GM21447 (cell line): Measurements from ENCODE around the gene SLC51A.

Source experiments
- ATAC-seq: cut with Tn5 transposase; IDR thresholded peaks from one replicate; pipeline ENCODE4 v1.9.1; 2021; ENCODE audit not compliant: unreplicated experiment

SLC51A gene

DNA sequence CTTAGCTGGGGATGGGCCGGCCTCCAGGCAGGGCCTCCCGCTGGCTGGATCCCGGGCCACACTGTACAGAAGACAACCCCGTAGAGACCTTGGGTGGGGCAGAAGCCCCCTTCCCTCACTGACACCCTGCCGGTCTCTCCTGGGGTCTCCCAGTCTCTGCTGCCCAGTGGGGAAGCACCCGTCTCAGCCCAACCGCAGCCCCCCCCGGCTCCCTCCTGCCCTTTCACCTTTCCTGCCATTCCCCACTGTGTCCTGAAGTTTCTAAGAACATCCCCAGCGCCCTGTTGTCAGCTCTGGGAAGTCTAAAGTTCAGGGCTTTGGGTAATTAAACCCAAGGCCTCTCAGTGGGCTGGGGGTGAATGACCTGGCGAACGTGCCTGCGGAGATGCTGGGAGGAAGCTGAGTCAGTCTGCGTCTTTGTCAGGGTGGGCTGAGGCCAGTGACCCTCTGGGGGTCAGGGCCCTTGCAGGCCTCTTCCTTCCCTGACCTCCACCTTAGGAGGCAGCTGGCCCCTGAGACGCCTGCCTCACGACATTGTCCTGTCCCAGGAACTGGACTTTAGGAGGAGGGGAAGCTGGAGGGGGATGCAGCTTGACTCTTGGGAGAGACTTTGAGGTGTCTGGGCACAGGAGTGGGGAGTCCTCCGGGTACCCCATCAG lies 1.4 kb upstream of the SLC51A start:
- ATAC-seq: no peak

DNA sequence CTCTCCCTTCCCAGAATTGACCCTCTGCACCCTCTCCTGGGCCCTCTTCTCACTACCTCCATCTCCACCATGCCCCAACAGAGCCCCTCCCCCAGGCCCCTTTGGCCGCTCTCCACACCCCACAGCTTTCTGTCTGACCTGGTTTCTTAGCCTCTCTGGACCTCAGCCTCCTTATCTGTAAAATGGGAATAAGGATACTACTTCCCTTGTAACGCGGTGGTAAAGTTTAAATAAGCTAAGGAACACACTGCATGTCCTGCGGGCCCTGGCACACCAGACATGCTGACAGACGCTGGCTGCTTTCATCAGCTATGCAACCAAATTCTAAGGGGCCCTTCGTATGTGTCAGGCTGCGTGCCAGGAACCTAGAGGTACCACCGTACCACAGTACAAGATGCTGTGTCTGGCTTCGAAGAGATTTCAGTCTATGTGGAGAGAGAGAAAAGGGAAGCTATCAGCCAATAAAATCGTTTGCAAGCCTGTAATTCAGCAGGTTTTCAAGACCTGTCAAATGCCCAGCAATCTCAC lies 777 bp upstream of the SLC51A start:
- no peak for ATAC-seq

DNA sequence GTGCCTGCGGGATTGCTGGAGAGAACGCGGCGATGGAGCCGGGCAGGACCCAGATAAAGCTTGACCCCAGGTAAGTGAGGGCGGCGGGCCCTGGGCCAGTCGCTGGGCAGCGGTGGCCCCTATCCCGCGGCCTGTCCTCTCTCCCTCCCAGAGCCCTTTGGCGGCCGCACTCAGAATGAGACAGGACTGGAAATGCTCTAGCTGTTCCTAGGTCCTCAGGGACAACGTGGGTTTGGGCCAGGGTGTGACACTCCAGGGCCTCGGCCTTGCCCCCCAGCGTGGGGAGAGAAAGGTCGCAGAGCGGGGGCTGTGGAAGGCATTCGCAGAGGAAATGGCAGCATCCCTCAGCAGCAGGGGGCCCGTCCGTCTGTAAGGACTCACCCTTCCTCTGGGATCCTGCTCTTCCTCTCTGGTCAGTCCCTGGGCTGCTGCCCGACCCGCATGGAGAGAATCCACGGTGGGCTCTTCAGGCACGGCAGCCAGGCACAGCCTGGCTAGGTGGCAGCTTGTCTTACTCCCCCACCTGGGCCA lies 412 bp downstream of the SLC51A start:
- no peak for ATAC-seq

DNA sequence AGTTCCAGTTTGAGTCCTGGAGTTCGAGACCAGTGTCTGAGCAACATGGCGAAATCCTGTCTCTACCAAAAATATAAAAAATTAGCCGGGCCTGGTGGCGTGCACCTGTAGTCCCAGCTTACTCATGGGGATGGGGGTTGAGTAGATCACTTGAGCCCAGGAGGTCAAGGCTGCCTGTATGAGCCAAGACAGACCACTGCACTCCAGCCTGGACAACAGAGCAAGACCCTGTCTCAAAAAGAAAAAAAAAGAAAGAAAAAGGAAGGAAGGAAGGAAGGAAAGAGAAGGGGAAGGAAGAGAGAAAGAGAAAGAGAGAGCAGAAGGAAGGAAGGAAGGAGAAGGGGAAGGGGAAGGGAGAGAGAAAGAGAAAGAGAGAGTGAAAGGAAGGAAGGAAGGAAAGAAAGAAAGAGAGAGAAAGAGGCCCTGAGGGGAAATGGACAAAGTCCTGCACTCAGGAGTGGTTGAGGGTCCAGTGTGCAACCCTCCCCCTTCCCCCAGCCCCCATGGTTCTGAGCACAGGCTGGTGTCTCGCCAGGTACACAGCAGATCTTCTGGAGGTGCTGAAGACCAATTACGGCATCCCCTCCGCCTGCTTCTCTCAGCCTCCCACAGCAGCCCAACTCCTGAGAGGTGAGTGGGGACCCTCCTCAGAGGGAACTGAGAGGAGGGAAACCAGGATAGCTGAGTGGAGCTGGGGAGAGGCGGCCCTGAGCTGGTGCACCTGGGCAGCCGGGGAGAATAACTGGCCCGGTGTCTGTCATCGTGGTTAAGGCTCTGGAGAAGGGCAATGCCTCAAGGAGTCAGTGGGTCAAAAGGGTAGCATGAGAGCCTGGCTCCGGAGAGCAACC lies 1.2 kb downstream of the SLC51A start:
- ATAC-seq: no peak

DNA sequence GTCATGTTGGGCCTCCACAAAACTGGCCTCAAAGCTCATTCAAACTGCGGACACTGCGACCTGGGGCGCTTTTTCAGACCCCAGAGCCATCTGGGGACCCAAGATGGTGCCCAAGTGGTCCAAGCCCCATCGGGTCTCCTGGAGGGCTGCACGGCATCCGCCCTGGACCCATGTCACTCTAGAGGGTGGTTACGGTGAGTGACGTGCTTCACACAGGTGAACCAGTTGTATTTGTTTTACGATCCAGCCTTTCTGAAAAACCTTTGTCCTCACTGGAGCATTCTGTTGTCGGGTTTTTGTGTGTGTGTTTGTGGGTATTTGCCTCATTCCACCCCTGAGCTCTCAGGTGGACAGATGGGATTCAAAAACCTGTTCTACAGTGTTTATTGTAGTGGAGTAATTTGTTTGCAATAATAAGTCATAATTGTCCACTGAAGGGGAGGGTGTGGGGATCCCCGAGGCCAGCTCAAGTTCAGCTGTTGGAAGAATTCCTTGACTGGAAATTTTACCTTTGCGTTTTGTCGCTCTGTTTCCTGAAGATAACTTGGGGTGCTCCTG lies 1.9 kb downstream of the SLC51A start:
- no peak for ATAC-seq

DNA sequence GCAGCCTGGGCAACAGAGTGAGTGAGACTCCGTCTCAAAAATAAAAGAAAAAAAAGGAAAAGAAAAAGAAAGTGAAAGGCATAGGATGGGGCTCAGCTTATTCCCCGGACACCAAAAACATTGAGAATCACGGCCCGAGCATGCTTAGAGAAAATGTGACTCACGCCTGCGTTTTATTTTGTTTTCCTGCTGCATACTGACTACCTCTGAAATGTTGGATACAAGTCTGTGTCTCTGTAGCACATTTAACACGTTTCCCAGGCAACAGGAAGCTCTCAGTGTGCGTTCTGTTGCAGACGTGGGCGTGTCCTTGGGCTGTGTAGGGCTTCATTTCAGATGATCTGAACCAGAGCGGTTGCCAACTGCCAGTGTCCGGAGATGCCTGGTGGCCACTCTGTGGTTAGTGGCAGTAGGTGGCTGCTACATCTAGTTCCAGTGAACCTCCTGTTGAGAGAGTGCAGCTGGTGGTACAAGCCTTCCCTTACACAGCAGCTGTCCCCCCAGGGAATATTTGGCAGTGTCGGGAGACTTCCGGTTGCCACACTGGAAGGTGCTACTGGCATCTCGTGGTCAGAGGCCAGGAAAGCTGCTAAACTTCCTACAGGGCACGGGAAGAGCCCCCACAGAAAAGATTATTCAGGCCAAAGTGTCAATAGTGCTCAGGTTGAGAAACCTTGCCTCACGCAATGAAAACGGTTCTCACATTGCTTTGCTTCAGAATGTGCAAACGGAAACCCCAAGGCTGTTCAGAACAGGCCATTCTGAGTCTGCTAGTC lies 3.0 kb downstream of the SLC51A start:
- ATAC-seq: peak; percentile 76

DNA sequence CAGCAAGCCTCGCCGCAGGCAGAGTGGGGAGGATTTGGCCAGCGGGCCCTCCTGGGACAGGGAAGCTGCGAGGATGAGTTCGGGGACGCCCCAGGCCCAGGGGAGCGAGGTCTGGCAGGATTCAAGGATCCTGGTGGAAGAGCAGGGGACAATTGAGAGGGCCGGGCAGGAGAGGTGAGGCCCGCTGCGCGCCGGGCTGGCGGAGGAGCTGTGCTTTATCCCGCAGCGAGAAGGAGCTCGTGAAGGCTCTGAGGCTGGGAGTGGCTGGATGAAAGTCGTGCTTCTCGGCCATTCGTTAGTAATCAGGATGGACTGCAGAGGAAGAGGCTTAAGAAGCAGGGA lies 3.6 kb downstream of the SLC51A start:
- ATAC-seq: no peak

DNA sequence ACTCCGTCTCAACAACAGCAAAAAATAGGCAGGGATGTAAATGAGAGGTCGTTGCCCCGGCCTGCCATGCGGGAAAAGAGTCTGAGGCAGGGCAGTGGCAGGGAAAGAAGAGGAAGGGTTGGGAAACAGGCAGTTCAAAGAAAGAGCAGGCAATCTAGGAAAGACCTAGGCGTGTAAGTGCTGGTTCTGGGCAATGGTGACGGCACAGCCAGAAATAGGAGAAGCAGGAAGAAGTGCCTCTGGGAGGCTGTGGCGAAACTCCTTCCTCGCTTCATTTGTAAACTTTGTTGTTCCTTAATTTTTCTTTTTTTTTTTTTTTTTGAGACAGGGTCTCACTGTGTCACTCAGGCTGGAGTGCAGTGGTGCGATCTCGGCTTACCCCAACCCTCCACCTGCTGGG lies 4.3 kb downstream of the SLC51A start:
- ATAC-seq: no peak

DNA sequence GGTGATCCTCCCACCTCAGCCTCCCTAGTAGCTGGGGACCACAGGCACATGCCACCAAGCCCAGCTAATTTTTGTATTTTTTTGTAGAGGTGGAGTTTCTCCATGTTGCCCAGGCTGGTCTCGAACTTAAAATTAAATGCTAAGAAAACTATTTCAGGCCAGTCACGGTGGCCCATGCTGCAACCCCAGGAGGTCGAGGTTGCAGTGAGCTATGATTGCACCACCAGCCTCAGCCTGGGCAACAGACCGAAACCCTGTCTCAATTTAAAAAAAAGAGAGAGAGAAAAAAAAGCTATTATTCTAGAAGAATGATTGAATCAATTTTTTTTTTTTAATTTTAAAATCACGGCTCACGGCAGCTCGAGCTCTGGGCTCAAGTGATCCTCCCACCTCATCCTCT lies 4.7 kb downstream of the SLC51A start:
- ATAC-seq: no peak

DNA sequence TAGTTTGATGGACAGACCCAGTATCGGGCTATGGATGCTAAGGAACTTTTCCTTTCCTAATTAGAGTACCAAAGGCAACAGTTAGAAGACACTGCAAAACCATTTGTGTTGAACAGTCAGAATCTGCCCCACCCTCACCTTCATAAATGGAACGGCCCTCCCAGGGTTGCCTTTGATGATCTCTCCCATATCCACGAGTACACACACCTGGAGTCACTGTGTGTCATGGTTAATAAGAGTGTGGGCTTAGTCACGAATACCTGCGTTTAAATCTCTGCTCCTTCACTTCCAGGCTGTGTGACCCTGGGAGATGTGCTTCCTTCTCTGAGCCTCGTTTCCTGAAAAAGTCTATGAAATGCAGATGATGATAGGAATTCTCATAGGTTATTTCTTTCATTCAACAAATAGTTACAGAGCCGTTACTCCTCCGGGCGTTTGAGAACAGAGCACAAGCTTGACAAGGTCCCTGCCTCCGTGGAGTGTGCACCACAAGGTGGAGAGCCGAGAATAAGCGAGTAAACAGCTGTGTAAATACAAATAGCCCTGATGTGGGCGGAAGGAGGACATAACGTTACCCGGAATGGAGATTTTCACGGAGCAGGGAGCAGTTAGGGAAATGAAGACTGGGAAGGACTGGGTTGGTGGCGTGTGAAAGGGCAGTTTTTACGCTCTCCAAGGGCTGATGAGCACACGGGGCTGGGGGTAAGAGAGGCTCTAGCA lies 6.7 kb downstream of the SLC51A start:
- ATAC-seq: no peak

DNA sequence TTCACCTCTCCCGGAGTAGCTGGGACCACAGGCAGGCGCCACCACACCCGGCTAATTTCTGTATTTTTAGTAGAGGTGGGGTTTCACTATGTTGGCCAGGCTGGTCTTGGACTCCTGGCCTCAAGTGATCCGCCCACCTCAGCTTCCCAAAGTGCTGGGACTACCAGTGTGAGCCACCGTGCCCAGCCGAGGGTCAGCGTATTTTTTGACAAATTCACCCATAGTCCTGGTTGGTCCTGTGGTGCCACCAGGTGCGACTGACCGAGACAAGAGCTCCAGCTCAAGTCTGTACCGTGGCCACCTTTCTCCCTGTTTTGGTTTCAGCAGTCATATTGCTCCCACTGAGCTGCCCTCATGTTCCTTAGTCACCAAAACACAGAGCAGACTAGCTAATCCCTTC lies 8.8 kb downstream of the SLC51A start:
- ATAC-seq: no peak

DNA sequence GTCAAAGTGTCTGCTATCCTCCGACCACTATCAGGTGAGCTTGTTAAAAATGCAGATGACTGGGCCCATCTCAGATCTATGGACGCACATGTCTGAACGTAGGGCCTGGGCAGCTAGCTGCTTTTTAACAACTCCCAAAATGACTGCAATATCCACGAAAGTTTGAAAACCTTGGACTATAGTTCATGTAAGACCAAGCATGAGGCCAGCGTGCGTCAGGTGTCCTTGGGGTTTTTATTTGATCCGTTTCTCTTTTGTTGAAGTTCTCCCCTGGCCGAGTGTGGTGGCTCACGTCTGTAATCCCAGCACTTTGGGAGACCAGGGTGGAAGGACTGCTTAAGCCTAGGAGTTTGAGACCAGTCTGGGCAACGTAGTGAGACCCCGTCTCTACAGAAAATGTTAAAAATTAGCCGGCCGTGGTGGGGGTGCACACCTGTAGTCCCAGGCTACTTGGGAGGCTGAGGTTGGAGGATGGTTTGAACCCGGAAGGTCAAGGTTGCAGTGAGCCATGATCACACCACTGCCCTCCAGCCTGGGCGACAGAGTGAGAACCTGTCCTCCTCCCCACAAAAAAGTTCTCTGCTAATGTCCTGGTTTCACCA lies 9.5 kb downstream of the SLC51A start:
- no peak for ATAC-seq

DNA sequence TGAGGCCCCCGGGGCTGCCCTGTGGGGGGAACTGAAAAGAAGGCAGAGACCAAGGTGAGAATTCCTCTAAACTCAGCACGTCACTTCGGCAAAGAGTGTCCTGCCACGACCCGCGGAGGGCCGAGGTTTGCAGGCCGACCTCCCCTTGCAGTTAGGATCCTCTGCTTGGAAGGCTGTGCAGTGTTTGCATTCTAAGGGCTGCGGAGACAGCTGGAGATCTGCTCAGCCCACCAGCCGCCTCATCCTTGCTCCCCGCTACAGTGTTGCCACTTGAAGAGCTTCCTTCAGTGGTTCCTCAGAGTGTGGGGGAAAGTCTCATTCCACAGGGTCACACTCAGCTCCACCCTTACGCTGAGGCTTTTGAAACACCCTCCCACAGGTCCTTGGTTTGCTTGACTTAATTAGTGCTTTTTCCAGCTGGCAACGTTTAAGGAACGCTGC lies 10.8 kb downstream of the SLC51A start:
- ATAC-seq: no peak

DNA sequence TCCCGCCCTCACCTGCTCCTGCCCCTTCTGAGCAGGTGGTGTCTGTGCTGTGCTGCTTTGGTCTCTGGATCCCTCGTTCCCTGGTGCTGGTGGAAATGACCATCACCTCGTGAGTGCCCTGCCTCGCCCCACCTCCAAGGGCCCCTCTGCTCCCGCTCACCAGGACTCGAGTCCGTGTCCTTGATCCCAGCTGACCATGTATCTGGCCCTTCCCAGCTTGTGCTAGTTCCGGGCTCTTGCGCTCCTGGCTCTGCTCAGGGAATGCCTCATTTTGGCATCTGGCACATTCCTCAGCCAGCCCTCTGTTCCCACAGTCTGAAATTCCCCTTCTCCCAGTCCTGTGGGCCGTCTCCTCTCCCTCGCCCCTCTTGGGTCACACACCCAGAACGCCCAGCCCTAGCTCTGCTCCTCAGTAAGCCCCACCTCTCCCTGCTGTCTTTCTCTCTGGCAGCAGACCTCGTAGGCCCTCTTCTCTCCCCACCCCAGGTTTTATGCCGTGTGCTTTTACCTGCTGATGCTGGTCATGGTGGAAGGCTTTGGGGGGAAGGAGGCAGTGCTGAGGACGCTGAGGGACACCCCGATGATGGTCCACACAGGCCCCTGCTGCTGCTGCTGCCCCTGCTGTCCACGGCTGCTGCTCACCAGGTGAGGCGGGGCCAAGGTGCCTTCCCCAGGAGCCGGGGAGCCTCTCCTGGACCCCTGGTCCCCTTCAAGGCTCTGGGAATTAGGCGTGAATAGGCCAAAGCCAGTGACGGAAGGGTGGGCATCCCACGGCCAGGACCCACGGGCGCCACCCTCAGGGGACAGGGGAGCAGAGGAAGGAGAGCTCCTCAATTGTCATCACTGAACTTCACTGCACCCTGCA lies 11.5 kb downstream of the SLC51A start:
- ATAC-seq: no peak

DNA sequence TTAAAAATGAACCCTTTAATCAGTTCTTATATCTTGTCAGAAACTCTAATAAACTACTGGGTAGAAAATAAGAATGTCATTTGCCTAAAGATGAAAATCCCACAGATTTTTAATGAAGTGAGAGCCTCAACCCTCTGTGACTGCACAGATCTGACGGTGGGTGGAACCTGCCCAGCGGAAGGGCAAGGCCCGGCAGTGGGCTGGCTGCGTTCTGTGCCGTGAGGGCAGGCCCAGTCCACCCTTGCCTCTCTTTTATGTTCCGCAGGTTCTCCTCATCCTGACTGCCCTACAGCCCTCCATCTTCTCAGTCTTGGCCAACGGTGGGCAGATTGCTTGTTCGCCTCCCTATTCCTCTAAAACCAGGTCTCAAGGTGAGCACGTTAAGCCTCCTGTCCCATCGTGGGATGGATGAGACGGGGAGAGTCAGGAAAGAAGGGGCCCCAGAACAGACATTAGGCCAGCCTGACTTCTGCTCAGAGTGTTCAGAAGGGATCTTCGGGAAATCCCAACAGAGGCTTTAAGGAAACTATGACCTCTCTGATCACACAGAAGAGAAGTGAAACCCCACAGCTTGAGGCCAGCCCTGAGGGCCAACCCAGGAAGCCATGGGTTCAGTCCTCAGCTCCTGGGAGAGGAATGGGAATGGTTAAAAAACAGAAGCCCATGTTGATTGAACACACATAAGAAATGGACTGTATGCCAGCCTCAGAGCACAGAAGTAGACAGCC lies 16.0 kb downstream of the SLC51A start:
- ATAC-seq: no peak

DNA sequence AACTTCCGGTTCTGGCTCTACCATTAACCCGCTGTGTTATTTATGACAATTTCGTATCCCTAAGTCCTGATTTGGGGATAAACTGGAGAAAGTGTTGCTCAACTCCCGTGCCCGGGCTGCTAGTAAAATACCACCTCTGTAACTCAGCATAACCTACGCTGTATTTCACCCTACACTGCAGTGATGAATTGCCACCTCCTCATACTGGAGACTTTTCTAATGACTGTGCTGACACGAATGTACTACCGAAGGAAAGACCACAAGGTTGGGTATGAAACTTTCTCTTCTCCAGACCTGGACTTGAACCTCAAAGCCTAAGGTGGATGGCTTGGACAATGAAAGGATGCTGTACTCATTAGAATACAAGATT lies 16.5 kb downstream of the SLC51A start:
- ATAC-seq: no peak

DNA sequence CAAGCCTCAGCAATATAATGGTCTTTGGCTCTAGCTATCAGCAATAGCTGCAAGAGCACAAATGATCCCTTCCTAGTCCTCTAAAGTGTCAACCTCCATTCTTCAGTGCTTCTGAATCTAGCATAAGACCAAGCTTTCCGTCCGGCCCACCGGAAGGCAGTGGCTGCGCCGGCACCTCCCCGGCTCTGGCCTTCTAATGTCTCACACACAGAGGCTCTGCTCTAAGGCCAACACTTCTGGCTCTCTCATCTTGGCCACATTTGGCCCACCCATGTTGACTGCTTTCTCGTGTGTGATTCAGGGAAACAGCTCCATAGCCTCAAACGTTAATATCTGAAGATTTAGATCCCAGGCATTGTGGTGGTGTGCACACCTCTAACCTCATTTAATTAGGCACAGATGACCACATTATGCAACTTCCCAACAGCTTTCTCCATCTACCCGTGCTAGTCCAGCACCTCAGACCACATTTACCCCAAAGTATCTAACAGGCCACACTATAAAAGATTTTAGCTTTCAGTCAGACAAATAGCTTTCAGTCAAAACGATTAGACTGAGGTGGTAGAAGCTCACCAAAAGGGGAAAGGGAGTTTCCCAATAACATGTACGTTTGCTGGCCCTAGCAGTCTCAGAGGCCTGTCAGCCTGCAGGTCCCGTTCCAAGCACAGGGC lies 19.3 kb downstream of the SLC51A start:
- ATAC-seq: no peak

DNA sequence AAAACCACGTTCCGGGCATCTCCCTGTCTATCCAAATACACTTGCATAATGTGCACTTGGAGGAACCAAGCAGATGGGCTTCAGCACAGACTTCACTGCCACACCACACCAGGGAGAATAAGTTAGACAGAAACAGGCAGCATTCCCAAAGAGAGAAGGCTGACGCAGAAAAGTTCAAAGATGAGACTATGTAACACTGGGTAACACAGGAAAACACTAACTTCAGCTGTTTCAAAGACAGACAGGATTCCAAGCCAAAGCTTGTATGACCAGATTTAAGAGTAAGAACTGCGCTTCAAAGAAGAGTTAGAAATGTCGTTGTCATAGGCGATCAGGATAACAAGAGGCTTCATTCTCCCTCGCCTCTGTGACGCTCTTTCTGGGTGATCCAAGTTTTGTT lies 19.9 kb downstream of the SLC51A start:
- no peak for ATAC-seq
